Measurements from ENCODE around the gene SH3D19. TPM values are rescaled to one million over a fixed set of nuclear protein-coding genes. Genes with fewer than 3 reads are reported as not detected.

SH3D19 gene
- polyA plus RNA-seq, 1 donor: 68.5 TPM

DNA sequence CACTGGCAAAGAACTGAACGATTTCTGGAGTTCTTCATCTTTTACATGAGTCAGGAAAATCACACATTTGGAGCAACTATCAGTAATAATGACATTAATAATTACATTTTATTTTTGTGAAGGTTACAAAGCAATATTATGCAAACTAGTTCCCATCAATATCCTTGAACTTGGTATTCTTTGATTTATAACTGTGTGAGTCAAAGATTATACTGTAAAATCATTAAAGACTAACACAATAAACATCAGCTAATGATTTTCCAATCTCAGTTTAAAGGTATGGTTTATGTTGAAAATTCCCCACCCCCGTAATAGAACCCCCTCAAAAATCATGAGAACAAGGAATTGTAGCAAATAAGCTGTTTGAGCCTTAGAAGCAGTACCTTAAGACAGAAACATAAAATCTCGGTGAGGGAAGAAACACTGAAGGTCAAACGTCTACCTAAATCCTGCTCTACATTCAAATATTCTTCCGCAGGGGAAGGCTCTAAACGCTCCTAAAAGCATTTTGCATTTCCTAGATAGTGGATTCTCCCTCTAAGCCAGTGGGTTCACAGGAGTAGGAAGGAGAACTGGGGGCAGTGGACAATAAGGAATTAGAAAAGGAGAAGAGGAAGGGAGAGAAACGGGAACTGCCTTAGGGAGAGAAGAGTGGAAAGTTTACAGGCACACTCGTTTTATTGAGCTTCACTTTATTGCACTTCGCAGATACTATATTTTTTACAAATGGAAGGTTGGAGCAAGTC, 22.3 kb upstream of the SH3D19 start:
- Histone ChIP-seq H3K4me1 (ENCODE audit: control insufficient read depth, insufficient read depth, low read length) (peaks cover 9% of the 10 kb centered on the region), H3K27ac (ENCODE audit: low read length) (peak overlapping the region; percentile 60), H3K4me3 (ENCODE audit: low read length) (no peak overlapping the region), H3K9me3 (ENCODE audit: control insufficient read depth, low read depth, low read length) (no peaks in the 10 kb centered on the region), H3K36me3 (ENCODE audit: control insufficient read depth, insufficient read depth, low read length) (no peaks in the 10 kb centered on the region), H3K27me3 (ENCODE audit: control insufficient read depth, insufficient read depth, low read length) (no peaks in the 10 kb centered on the region)
- DNase-seq: peak in 1 of 2 donors; percentile 71
- WGBS (ENCODE audit: insufficient coverage, low lambda C conversion rate): 7% methylated on average over 3 of the region's 9 CpGs

DNA sequence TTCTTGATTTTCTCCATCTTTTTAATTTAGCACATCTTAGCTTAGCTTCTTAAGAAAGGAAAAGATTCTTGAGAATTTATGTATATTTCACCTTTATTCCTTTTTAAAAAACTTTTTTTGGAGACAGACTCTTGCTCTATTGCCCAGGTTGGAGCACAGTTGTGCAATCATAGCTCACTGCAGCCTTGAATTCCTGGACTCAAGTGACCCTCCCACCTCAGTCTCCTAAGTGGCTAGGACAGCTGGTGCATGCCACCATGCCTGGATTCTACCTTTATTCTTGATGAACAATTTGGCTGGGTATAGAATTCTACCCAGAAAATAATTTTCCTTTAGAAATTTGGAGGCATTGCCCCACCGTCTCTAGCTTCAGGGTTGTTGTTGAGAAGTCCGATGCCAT, 19.5 kb upstream of the SH3D19 start:
- Histone ChIP-seq H3K27me3 (ENCODE audit: control insufficient read depth, insufficient read depth, low read length) (no peaks in the 10 kb centered on the region), H3K36me3 (ENCODE audit: control insufficient read depth, insufficient read depth, low read length) (no peaks in the 10 kb centered on the region), H3K4me3 (ENCODE audit: low read length) (no peak overlapping the region), H3K4me1 (ENCODE audit: control insufficient read depth, insufficient read depth, low read length) (peaks cover 19% of the 10 kb centered on the region), H3K27ac (ENCODE audit: low read length) (no peak overlapping the region), H3K9me3 (ENCODE audit: control insufficient read depth, low read depth, low read length) (no peaks in the 10 kb centered on the region)
- no peak for DNase-seq
- WGBS (ENCODE audit: insufficient coverage, low lambda C conversion rate): no CpG with 5 or more reads among the region's 2 CpGs

DNA sequence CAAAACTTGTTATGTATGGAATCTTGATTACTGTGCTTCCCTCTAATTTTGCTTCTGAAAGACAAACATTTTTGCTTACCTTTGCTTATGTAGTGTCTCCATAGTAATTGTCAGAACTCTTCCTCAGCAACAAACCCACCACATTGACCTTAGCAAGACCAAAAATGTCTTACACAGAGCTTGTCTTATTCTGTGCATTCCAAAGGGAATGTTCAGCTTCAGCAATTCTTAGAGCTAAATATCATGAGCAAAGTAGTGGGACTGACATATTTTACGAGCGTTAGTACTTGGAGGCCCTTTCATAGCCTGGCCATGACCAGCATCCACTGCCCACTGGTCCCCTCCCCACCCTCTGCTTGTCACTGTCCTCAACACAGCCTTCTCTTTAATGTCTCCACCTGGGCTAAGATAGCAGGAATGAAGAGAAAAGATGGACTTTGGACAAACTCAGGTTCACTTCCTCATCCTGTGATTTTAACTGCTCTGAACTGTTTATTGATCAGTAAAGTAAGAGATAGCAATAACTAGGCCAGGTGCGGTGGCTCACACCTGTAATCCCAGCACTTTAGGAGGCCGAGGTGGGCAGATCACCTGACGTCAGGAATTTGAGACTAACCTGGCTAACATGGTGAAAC, 15.5 kb upstream of the SH3D19 start:
- peak; percentile 89 to 95 for DNase-seq
- Histone ChIP-seq H3K27ac (ENCODE audit: low read length) (peak overlapping the region; percentile 85), H3K36me3 (ENCODE audit: control insufficient read depth, insufficient read depth, low read length) (no peaks in the 10 kb centered on the region), H3K27me3 (ENCODE audit: control insufficient read depth, insufficient read depth, low read length) (no peaks in the 10 kb centered on the region), H3K9me3 (ENCODE audit: control insufficient read depth, low read depth, low read length) (no peaks in the 10 kb centered on the region), H3K4me1 (ENCODE audit: control insufficient read depth, insufficient read depth, low read length) (peaks cover 27% of the 10 kb centered on the region), H3K4me3 (ENCODE audit: low read length) (no peak overlapping the region)
- no CpG with 5 or more reads among the region's 5 CpGs for WGBS (ENCODE audit: insufficient coverage, low lambda C conversion rate)

DNA sequence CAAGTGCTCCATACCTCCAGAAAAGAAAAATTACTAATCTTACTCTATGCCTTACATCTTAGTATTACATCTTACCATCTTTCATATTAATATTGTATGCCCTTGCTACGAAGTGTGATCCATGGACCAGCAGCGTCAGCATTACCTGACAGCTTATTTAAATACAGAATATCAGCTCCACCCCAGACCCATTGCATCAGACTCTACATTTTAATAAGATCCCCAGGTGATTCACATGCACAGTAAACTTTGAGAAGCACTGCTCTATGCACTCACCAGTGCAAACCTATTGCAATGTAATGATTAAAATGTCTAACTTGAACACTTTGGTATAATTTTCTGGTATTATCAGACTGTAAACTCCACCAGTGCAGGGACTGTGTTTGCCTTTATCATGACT, 14.1 kb upstream of the SH3D19 start:
- H3K27ac ChIP-seq (ENCODE audit: low read length): peak overlapping the region; percentile 85
- no CpG with 5 or more reads among the region's 2 CpGs for WGBS (ENCODE audit: insufficient coverage, low lambda C conversion rate)
- H3K9me3 ChIP-seq (ENCODE audit: control insufficient read depth, low read depth, low read length): no peaks in the 10 kb centered on the region
- peaks cover 27% of the 10 kb centered on the region for H3K4me1 ChIP-seq (ENCODE audit: control insufficient read depth, insufficient read depth, low read length)
- H3K4me3 ChIP-seq (ENCODE audit: low read length): no peak overlapping the region
- DNase-seq: peak in 1 of 2 donors; percentile 77
- H3K27me3 ChIP-seq (ENCODE audit: control insufficient read depth, insufficient read depth, low read length): no peaks in the 10 kb centered on the region
- no peaks in the 10 kb centered on the region for H3K36me3 ChIP-seq (ENCODE audit: control insufficient read depth, insufficient read depth, low read length)

DNA sequence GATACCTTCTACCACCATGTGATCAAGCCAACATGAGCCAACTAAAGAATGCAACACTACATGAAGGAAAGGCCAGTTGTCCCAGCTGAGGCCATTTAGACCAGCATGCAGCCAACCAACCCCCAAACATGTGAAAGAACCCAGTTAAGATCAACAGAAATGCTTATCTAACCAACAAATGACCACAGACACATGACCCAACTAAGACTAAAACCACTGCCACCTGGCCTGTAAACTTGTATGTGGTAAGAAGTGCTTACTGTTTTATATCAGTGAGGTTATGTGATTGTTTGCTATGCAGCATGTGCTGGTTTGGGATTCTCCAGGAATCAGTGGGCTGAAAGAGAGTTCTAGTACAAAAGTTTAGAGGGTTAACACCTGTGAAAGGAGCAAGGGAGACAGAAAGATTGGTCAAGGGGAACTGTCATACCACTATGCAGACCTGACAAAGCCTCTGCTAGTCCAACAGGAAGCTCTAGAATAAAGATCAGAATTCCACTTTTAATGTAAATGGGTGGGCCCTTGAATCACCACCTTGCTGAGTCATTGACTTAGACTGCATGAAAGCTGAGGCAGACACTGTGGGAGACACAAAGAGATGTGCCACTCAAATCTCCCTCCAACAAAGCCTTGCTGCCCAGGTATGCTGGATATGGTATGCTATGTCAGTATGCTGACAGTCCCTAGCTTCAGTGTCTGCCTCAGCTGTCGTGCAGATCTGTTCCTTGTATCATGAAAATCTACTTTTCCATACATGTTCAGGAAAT, 6.1 kb upstream of the SH3D19 start:
- Histone ChIP-seq H3K4me3 (ENCODE audit: low read length) (no peak overlapping the region), H3K9me3 (ENCODE audit: control insufficient read depth, low read depth, low read length) (no peaks in the 10 kb centered on the region), H3K36me3 (ENCODE audit: control insufficient read depth, insufficient read depth, low read length) (no peaks in the 10 kb centered on the region), H3K27me3 (ENCODE audit: control insufficient read depth, insufficient read depth, low read length) (no peaks in the 10 kb centered on the region), H3K4me1 (ENCODE audit: control insufficient read depth, insufficient read depth, low read length) (no peaks in the 10 kb centered on the region), H3K27ac (ENCODE audit: low read length) (no peak overlapping the region)
- no CpG with 5 or more reads among the region's 1 CpG for WGBS (ENCODE audit: insufficient coverage, low lambda C conversion rate)
- no peak for DNase-seq

DNA sequence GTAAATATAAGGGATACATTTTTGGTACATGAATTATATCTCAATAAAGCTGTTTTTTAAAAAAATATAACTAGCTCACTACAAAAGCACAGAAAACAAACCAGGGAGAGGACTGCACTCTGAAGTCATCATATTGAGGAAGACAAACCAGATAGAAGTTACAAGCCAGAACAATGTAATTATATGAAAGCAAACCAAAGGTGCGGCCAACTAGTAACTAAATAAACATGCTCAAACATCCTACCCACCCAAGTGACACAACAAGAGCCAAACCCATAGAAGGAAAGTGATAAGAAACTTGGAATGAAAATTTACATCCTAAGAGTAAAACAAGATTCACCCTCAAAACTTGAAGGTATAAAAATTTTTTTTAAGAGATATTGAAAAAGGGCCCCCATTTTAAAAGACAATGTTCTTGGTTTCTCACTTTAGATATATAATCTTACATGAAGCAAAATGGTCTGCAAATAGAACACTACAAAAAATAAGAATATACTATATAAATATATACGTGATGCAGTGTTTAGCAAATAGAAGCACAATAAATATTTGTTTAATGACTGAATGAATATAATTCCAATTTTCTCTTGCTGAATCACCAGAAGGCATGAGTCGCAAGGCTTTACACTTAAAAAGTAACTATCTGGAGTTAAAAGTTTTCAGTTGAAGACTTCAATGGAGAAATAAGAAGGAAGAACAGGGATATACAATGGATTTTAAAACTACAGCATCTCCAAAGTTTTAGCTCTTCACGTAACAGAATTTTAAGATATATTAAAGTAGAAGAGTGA, 4.0 kb upstream of the SH3D19 start:
- Histone ChIP-seq H3K36me3 (ENCODE audit: control insufficient read depth, insufficient read depth, low read length) (no peaks in the 10 kb centered on the region), H3K4me3 (ENCODE audit: low read length) (no peak overlapping the region), H3K9me3 (ENCODE audit: control insufficient read depth, low read depth, low read length) (no peaks in the 10 kb centered on the region), H3K27me3 (ENCODE audit: control insufficient read depth, insufficient read depth, low read length) (no peaks in the 10 kb centered on the region), H3K4me1 (ENCODE audit: control insufficient read depth, insufficient read depth, low read length) (peaks cover 3% of the 10 kb centered on the region), H3K27ac (ENCODE audit: low read length) (no peak overlapping the region)
- 83% methylated on average over 2 of the region's 4 CpGs for WGBS (ENCODE audit: insufficient coverage, low lambda C conversion rate)
- no peak for DNase-seq

DNA sequence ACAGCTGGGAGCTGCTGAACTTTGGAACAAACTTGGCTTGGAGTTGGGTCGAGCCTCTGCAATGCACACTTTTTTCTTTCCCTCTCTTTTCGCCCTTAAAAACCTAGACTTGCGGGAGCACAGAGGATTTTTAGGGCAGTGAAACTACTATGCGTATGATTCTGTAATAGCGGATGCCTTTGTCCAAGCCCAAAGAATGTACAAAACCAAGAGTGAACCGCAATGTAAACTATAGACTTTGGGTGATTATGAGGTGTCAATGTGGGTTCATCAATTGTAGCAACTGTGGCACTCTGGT, 493 bp upstream of the SH3D19 start:
- H3K27ac ChIP-seq (ENCODE audit: low read length): peak overlapping the region; percentile 99
- no CpG with 5 or more reads among the region's 6 CpGs for WGBS (ENCODE audit: insufficient coverage, low lambda C conversion rate)
- peak overlapping the region; percentile 84 for H3K4me3 ChIP-seq (ENCODE audit: low read length)
- H3K4me1 ChIP-seq (ENCODE audit: control insufficient read depth, insufficient read depth, low read length): peaks cover 14% of the 10 kb centered on the region
- no peaks in the 10 kb centered on the region for H3K9me3 ChIP-seq (ENCODE audit: control insufficient read depth, low read depth, low read length)
- DNase-seq: no peak
- no peaks in the 10 kb centered on the region for H3K36me3 ChIP-seq (ENCODE audit: control insufficient read depth, insufficient read depth, low read length)
- no peaks in the 10 kb centered on the region for H3K27me3 ChIP-seq (ENCODE audit: control insufficient read depth, insufficient read depth, low read length)

DNA sequence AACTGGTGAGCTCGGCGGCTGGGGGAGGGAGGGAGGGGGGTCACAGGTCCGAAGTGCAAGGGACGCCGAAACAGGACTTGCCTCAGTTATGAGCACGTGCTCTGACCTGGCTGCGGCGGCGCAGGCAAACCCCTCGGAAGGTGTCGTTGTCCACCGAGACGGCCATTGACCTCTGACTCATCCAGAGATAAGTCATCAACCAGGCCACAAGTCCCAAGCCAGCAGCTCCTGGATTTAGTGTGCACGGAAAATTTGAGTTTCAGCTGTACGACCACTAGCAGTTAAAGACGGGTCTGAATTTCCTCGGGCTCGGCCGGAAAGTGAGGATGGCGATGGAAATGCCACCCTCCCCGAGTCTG, 674 bp downstream of the SH3D19 start:
- Histone ChIP-seq H3K27ac (ENCODE audit: low read length) (peak overlapping the region; percentile 99), H3K4me1 (ENCODE audit: control insufficient read depth, insufficient read depth, low read length) (peaks cover 18% of the 10 kb centered on the region), H3K4me3 (ENCODE audit: low read length) (peak overlapping the region; percentile 84), H3K9me3 (ENCODE audit: control insufficient read depth, low read depth, low read length) (no peaks in the 10 kb centered on the region), H3K36me3 (ENCODE audit: control insufficient read depth, insufficient read depth, low read length) (no peaks in the 10 kb centered on the region), H3K27me3 (ENCODE audit: control insufficient read depth, insufficient read depth, low read length) (no peaks in the 10 kb centered on the region)
- no CpG with 5 or more reads among the region's 21 CpGs for WGBS (ENCODE audit: insufficient coverage, low lambda C conversion rate)
- peak; percentile 87 to 94 for DNase-seq

DNA sequence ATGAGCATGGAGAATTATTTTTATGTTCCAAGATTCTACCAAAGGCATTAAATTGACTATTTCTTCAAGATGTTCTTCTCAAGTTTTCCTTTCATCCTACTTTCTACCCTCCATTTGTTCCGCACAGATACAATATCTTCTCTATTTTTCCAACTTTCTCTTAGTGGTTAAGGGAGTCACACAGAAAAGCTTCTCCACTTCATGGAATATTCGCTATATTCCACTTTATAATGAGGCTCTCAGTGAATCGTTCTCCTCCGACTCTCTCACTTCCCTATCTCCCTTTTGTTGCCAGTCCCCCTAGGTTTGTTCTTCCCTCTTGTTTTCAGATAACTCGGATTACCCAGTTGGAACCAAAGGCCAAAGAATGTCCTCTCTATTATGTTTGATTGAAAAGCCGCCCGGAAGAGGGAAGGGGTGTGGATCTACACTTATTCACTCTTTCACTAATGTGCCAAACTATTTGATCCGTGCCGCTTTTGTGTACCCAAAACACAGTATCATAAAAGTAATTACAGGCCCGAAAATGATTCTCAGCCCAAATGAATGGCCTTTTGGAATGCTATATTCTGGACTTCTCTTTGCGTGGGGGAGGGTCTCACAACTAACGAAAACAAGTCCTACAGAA, 1.2 kb downstream of the SH3D19 start:
- WGBS (ENCODE audit: insufficient coverage, low lambda C conversion rate): 33% methylated on average over 1 of the region's 12 CpGs
- H3K4me1 ChIP-seq (ENCODE audit: control insufficient read depth, insufficient read depth, low read length): peaks cover 18% of the 10 kb centered on the region

DNA sequence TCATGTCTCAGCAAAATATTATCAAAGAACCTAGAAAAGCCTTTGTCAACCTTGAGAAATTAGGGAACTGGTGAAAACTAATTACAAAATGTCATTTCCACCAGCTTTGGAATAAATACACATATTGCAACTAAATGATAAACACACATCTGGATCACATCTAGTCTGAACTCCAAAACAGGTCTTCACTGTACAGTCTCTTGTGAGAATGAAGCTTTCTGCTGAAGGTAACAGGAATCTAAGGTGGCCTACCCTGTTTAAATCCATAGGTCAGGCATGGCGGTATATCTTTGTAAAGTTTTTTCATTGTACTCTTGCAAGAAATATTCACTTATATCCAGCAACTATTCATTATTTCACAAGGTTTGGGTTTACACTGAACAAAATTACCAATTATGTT, 1.7 kb downstream of the SH3D19 start:
- peak in 1 of 2 donors; percentile 51 for DNase-seq
- Histone ChIP-seq H3K27me3 (ENCODE audit: control insufficient read depth, insufficient read depth, low read length) (no peaks in the 10 kb centered on the region), H3K9me3 (ENCODE audit: control insufficient read depth, low read depth, low read length) (no peaks in the 10 kb centered on the region), H3K27ac (ENCODE audit: low read length) (peak overlapping the region; percentile 99), H3K4me3 (ENCODE audit: low read length) (peak overlapping the region; percentile 84), H3K4me1 (ENCODE audit: control insufficient read depth, insufficient read depth, low read length) (peaks cover 18% of the 10 kb centered on the region), H3K36me3 (ENCODE audit: control insufficient read depth, insufficient read depth, low read length) (no peaks in the 10 kb centered on the region)
- WGBS (ENCODE audit: insufficient coverage, low lambda C conversion rate): no CpG with 5 or more reads among the region's 1 CpG

More for the DNA sequence above, 1.2 kb downstream of the SH3D19 start:
- no peaks in the 10 kb centered on the region for H3K36me3 ChIP-seq (ENCODE audit: control insufficient read depth, insufficient read depth, low read length)
- DNase-seq: peak; percentile 69 to 94
- peak overlapping the region; percentile 99 for H3K27ac ChIP-seq (ENCODE audit: low read length)
- H3K4me3 ChIP-seq (ENCODE audit: low read length): peak overlapping the region; percentile 84
- H3K9me3 ChIP-seq (ENCODE audit: control insufficient read depth, low read depth, low read length): no peaks in the 10 kb centered on the region
- no peaks in the 10 kb centered on the region for H3K27me3 ChIP-seq (ENCODE audit: control insufficient read depth, insufficient read depth, low read length)

Measured in large intestine (tissue), 3 donors.